ENCODE measurements around the gene CLDN5. TPM values are rescaled to one million over a fixed set of nuclear protein-coding genes. Genes with fewer than 3 reads are reported as not detected.
A peak's percentile ranks its signal among the peaks of the same experiment; 100 is the strongest.
"Not testable (repeated sequence)": the region's sequence is repeated elsewhere in the genome, so short reads cannot be mapped to it uniquely, and the experiment has no call there.

CLDN5 gene
- polyA plus RNA-seq, 3 donors from 2014 or later: 0.46 to 3.6 TPM; not detected in 1

DNA sequence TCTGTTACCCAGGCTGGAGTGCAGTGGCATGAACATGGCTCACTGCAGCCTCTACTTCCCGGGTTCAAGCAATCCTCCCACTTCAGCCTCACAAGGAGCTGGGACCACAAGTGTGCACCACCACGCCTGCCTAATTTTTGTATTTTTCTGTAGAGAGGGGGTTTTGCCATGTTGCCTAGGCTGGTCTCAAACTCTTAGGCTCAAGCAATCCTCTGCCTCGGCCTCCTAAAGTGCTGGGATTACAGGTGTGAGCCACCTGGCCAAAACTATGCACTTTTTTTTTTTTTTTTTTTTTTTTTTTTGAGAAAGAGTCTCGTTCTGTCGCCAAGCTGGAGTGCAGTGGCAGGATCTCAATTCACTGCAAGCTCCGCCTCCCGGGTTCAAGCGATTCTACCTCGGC, 12.4 kb upstream of the CLDN5 start:
- H3K9me3 Mint-ChIP-seq: no peaks in the 10 kb centered on the region
- no peak overlapping the region for H3K27ac Mint-ChIP-seq
- H3K27me3 Mint-ChIP-seq (ENCODE audit: low read depth in 3 of 3): peaks cover 2 to 3% (median 3%) of the 10 kb centered on the region in 3 donors
- H3K4me1 Mint-ChIP-seq: no peaks in the 10 kb centered on the region
- no peak overlapping the region for H3K4me3 Mint-ChIP-seq
- DNase-seq: no peak
- peaks cover 0 to 3% (median 0%) of the 10 kb centered on the region in 3 donors for H3K36me3 Mint-ChIP-seq

DNA sequence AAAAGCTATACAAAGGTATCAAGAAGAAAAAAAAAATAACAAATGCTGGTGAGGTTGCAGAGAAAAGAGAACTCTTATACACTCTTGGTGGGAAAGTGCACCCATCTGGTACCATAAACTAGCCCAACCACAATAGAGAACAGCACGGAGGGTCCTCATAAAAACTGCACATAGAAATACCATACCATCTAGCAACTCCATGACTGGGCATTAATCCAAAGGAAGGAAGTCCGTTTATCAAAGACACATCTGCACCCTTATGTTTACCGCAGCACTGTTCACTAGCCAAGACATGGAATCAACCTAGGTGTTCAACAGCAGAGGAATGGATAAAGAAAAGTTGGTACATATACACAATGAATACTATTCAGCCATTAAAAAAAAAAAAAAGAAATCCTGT, 10.8 kb upstream of the CLDN5 start:
- no peaks in the 10 kb centered on the region for H3K4me1 Mint-ChIP-seq
- H3K9me3 Mint-ChIP-seq: no peaks in the 10 kb centered on the region
- peaks cover 0 to 3% (median 0%) of the 10 kb centered on the region in 3 donors for H3K36me3 Mint-ChIP-seq
- H3K4me3 Mint-ChIP-seq: no peak overlapping the region
- no peak overlapping the region for H3K27ac Mint-ChIP-seq
- DNase-seq: no peak
- H3K27me3 Mint-ChIP-seq (ENCODE audit: low read depth in 3 of 3): peaks cover 2 to 3% (median 2%) of the 10 kb centered on the region in 3 donors

DNA sequence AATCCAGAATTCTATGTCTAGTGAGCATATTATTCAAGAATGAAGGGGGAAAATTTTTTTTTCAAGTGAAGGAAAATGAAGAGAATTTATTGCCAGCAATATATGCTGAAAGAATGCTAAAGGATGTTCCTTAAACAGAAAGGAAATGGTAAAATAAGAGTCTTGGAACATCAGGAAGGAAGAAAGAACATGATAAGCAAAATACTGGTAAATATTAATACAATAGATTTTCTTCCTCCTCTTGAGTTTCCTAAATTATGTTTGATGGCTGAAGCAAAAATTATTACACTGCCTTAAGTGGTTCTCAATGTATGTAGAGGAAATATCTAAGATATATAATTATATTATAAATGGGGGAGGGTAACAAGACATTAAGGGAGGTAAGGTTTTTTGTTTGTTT, 9.6 kb upstream of the CLDN5 start:
- no peak overlapping the region for H3K4me3 Mint-ChIP-seq
- no peak overlapping the region for H3K27ac Mint-ChIP-seq
- H3K36me3 Mint-ChIP-seq: peaks cover 0 to 3% (median 0%) of the 10 kb centered on the region in 3 donors
- H3K27me3 Mint-ChIP-seq (ENCODE audit: low read depth in 3 of 3): peaks cover 1 to 2% (median 2%) of the 10 kb centered on the region in 3 donors
- H3K4me1 Mint-ChIP-seq: no peaks in the 10 kb centered on the region
- no peaks in the 10 kb centered on the region for H3K9me3 Mint-ChIP-seq
- no peak for DNase-seq

DNA sequence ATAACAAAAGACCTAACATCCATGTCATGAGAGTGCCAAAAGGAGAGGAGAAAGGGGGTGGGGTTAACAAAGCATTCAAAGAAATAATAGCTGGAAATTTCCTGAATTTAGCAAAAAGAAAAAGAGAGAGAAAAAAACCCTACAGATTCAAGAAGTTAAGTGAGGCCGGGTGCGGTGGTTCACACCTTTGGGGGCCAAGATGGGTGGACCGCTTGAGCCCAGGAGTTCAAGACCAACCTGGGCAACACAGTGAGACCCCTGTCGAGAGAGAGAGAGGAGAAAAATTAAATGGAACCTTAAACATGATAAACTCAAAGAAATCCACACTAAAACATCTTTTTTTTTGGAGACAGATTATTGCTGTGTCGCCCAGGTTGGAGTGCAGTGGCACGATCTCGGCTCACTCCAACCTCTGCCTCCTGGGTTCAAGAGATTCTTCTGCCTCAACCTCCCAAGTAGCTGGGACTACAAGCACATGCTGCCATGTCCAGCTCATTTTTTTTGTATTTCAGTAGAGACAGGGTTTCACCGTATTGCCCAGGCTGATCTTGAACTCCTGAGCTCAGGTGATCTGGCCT, 8.9 kb upstream of the CLDN5 start:
- H3K27me3 Mint-ChIP-seq (ENCODE audit: low read depth in 3 of 3): peaks cover under 1 to 2% (median 1%) of the 10 kb centered on the region in 3 donors
- DNase-seq: no peak
- H3K9me3 Mint-ChIP-seq: no peaks in the 10 kb centered on the region
- peak overlapping the region in 1 of 6 donors; percentile 6 for H3K27ac Mint-ChIP-seq
- H3K36me3 Mint-ChIP-seq: no peaks in the 10 kb centered on the region
- no peaks in the 10 kb centered on the region for H3K4me1 Mint-ChIP-seq
- H3K4me3 Mint-ChIP-seq: no peak overlapping the region

DNA sequence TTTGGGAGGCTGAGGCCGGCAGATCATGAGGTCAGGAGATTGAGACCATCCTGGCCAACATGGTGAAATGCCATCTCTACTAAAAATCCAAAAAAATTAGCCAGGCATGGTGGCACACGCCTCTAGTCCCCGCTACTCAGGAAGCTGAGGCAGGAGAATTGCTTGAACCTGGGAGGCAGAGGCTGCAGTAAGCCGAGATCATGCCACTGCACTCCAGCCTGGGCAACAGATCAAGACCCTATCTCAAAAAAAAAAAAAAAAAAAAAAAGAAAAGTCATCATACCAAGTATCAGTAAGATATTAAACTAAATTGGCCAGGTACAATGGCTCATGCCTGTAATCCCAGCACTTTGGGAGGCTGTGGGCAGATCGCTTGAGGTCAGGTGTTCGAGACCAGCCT, 7.1 kb upstream of the CLDN5 start:
- not testable (repeated sequence) for H3K36me3 Mint-ChIP-seq; DNase-seq; H3K27ac Mint-ChIP-seq; H3K4me1 Mint-ChIP-seq; H3K9me3 Mint-ChIP-seq; H3K27me3 Mint-ChIP-seq (ENCODE audit: low read depth in 3 of 3); H3K4me3 Mint-ChIP-seq

DNA sequence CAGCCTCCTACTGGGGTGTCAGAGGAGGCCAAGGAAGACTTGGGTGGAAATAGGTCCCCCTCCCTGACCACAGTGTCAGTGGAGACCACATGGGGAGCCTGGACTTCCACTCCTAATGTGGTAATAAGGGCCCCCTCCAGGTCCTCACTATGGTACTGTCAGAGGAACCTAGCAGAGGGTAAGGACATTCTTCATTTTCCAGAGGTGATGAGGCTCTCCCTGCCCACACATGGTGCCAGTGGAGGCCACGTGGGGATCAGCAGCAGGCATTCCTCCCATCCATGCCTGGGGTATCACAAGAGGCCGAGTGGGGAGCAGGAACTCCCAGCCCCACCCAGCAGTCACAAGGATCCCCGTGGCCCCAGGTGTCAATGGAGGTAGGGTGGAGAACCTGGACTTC, 6.5 kb upstream of the CLDN5 start:
- Mint-ChIP-seq H3K27me3 (ENCODE audit: low read depth in 3 of 3) (peaks cover 0 to 4% (median 3%) of the 10 kb centered on the region in 3 donors), H3K9me3 (no peaks in the 10 kb centered on the region), H3K36me3 (no peaks in the 10 kb centered on the region), H3K4me1 (no peaks in the 10 kb centered on the region), H3K4me3 (no peak overlapping the region), H3K27ac (no peak overlapping the region)
- DNase-seq: no peak

DNA sequence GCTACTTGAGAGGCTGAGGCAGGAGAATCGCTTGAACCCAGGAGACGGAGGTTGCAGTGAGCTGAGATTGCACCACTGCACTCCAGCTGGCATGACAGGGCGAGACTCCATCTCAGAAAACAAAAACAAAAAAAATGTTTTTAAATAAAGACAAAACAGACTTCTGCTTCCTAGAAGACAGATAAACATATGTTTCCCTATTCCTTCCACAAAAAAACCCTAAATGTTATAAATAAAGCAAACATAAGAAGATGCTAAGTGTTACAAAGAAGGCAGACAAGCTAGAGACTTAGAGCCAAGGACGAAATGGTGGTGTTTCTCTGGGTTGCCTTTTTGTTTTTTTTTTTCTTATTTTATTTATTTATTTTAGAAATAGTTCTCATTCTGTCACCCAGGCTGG, 5.6 kb upstream of the CLDN5 start:
- Mint-ChIP-seq H3K9me3 (no peaks in the 10 kb centered on the region), H3K4me1 (no peaks in the 10 kb centered on the region)

DNA sequence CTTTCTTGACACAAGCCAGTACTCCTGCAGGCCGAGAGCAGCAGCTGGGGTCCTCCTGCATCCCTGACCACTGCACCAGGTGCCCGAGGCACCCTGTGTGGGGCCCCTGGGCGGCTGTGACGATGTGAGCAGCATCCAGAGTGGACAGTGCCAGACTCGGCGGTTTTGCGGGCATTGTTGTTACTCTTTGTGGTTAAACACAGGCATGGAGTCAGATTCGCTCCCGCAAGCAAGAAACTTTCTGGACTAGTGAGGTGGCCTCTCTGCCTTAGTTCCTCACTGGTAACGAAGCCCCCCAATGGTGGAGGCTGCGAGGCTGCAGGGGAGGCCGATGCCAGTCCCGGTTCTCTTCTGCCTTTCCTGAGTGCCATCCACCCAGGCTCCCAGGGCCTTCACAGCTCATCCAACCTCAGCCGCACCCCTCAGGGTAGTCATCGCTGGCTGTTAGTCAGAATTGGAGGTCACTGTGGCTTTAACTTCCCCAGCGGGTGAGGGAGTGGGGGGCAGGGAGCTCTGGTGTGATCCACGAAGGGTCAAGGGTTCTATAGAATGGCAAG, 3.7 kb upstream of the CLDN5 start:
- Mint-ChIP-seq H3K4me1 (no peaks in the 10 kb centered on the region), H3K9me3 (no peaks in the 10 kb centered on the region), H3K36me3 (no peaks in the 10 kb centered on the region), H3K27ac (no peak overlapping the region), H3K4me3 (no peak overlapping the region), H3K27me3 (ENCODE audit: low read depth in 3 of 3) (peaks cover 1 to 4% (median 3%) of the 10 kb centered on the region in 3 donors)
- no peak for DNase-seq

More for the DNA sequence above, 5.6 kb upstream of the CLDN5 start:
- no peak overlapping the region for H3K27ac Mint-ChIP-seq
- no peaks in the 10 kb centered on the region for H3K36me3 Mint-ChIP-seq
- no peak overlapping the region for H3K4me3 Mint-ChIP-seq
- H3K27me3 Mint-ChIP-seq (ENCODE audit: low read depth in 3 of 3): peaks cover 0 to 4% (median 3%) of the 10 kb centered on the region in 3 donors
- DNase-seq: no peak

DNA sequence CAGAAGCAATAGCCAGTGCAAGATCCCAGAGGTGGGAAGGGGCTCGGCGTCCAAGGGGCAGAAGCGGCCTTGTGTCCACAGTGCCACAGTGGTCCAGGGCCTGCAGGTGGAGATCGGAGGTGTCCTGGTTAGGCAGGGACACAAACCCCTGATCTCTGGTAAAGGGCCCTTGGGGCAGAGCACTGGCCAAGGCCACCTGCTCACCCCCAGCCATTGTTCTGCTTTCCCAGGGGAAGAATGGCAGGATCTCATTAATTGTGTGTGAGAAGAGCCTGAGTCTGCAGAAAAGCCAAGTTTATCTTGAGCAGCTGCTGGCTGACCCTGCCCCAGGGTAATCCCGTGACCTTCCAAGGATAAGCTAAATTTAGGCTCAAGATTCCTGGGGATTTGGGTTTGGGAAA, 3.1 kb upstream of the CLDN5 start:
- DNase-seq: no peak
- no peaks in the 10 kb centered on the region for H3K4me1 Mint-ChIP-seq
- no peaks in the 10 kb centered on the region for H3K36me3 Mint-ChIP-seq
- H3K27ac Mint-ChIP-seq: no peak overlapping the region
- H3K27me3 Mint-ChIP-seq (ENCODE audit: low read depth in 3 of 3): peaks cover 1 to 4% (median 3%) of the 10 kb centered on the region in 3 donors
- no peaks in the 10 kb centered on the region for H3K9me3 Mint-ChIP-seq
- H3K4me3 Mint-ChIP-seq: no peak overlapping the region

DNA sequence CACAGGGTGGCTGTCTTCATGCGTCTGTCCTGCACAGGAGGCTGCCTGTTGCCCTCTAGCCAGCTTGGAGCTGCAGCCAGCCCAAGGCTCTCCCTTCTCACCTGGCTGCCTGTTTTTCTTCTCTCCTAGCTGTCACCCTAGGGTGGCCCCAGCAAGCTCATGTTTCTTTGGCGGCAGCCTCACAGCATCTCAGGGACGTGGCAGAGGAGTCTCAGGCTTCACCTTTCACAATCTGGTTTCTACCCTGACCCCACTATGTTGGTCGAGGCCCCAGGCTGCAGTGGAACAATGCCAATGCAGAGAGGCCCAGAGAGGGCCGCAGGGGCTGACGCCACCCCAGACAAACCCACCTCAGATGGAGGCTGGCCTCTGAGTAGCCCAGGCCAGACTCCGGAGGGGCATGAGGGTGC, 2.5 kb upstream of the CLDN5 start:
- Mint-ChIP-seq H3K27me3 (ENCODE audit: low read depth in 3 of 3) (peaks cover 1 to 4% (median 3%) of the 10 kb centered on the region in 3 donors), H3K4me3 (no peak overlapping the region), H3K4me1 (no peaks in the 10 kb centered on the region), H3K27ac (no peak overlapping the region), H3K36me3 (no peaks in the 10 kb centered on the region), H3K9me3 (no peaks in the 10 kb centered on the region)
- no peak for DNase-seq

DNA sequence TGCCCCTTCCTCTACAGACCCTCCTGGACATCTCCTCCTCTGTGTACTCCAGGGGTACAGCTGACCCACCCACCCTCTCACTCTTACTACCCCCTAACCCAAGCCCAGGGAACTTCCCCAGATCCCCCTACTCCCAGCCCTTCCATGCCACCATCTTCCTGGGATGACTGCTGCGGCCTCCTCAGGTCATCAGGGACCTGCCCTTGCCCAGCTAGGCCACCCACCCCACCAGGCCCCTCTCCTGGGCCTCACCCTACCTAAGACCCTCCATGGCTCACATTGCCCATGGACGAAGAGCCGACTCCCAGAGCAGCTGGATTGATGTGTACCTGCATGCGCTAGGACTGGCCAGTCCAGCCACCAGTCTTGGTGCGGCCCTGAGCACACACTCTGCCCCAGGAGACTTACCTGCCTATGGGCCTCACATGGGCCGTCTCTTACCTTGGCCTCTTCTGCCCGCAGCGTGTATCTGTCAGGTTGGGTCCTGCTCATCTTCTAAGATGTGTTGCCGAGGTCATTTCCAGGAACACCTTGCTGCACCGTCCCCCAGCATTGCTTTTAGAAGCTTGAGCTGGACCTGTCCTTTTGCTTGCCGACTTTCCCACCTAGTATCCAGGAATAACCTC, 2.0 kb upstream of the CLDN5 start:
- no peak for DNase-seq
- Mint-ChIP-seq H3K36me3 (no peaks in the 10 kb centered on the region), H3K4me3 (no peak overlapping the region), H3K4me1 (no peaks in the 10 kb centered on the region), H3K27ac (no peak overlapping the region), H3K9me3 (no peaks in the 10 kb centered on the region), H3K27me3 (ENCODE audit: low read depth in 3 of 3) (peaks cover 1 to 4% (median 3%) of the 10 kb centered on the region in 3 donors)

DNA sequence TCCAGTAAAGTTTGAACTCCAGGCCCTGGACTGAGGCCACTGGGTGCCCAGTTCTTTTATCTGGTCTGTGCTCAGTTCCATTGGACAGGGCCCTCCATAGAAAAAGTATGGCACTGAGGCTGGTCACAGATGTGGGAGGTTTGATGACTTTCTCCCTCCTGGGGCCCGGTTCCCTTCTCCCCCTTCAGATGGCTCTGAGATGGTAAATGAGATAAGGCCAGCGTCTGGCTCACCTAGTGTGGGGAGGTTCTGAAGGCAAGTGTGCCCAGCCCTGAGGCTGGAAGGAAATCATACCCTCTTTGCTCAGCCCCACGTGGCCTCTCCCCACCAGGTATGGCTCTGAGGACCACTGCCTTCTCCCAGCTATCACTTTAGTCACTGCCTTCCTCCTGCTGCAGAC, 1.5 kb upstream of the CLDN5 start:
- H3K4me1 Mint-ChIP-seq: no peaks in the 10 kb centered on the region
- H3K27me3 Mint-ChIP-seq (ENCODE audit: low read depth in 3 of 3): peaks cover 1 to 4% (median 3%) of the 10 kb centered on the region in 3 donors
- DNase-seq: no peak
- H3K36me3 Mint-ChIP-seq: no peaks in the 10 kb centered on the region
- no peak overlapping the region for H3K4me3 Mint-ChIP-seq
- no peak overlapping the region for H3K27ac Mint-ChIP-seq
- no peaks in the 10 kb centered on the region for H3K9me3 Mint-ChIP-seq

DNA sequence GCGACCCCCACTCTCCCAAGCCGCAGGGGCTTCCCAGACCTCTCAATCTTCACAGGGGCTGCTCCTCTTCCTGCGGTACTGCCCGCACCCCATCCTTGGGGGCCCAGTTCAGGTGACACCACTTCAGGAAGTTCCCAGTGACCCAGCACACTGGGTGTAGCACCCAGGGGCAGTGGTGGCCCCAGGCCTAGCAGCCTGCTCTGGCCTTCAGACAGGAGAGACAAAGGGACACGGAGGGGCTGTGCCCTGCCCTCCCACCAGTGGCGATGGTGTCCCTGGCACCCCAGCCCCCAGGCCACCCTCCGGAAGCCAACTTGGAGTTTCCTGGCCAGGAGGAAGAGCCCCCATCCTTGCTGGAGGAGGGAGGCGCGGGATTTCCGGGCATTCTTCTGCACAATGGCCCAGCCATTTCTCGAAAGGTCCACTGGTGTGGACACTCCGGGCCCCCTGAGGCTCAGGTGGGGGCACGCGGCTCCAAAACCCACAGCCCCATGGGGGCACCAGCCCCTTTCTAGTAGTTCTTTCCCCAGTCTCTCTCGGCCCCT, 978 bp upstream of the CLDN5 start:
- H3K4me3 Mint-ChIP-seq: no peak overlapping the region
- H3K9me3 Mint-ChIP-seq: no peaks in the 10 kb centered on the region
- DNase-seq: no peak
- H3K36me3 Mint-ChIP-seq: no peaks in the 10 kb centered on the region
- H3K27me3 Mint-ChIP-seq (ENCODE audit: low read depth in 3 of 3): peaks cover 1 to 4% (median 3%) of the 10 kb centered on the region in 3 donors
- H3K4me1 Mint-ChIP-seq: no peaks in the 10 kb centered on the region
- H3K27ac Mint-ChIP-seq: no peak overlapping the region

DNA sequence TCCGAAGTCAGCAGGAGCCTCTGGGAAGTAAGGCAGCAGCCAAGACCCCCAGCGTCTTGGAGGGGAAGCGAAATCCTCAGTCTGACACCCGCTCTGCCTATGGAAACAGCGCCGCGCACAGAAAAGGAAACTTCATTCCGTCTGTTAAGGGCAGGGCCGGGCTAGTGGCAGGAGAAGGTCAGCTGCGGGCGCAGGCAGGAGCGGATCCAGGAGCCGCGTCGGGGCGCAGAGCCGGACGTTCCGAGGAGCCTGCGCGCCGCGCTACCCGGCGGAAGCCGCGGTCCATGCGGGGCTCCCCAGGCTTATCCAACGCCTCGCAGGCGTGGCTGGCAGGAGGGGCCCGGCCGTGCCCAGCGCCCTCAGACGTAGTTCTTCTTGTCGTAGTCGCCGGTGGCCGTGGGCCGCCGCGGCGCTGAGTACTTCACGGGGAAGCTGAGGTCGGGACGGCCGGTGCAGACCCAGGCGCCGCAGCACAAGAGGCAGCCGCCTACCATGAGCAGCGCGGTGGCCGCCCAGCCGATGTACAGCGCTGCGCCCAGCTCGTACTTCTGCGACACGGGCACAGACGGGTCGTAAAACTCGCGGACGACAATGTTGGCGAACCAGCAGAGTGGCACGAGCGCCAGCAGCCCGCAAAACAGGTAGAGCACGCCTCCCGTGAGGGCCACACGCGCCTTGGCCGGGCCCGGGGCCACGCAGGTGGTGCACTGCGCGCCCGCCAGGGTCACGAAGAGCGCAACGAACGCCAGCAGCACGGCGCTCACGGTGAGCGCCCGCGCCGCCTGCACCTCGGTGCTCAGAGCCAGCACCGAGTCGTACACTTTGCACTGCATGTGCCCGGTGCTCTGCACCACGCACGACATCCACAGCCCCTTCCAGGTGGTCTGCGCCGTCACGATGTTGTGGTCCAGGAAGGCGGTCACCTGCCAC, 705 bp downstream of the CLDN5 start:
- Mint-ChIP-seq H3K27ac (no peak overlapping the region), H3K36me3 (no peaks in the 10 kb centered on the region), H3K4me3 (no peak overlapping the region), H3K27me3 (ENCODE audit: low read depth in 3 of 3) (peaks cover 1 to 4% (median 3%) of the 10 kb centered on the region in 3 donors), H3K4me1 (no peaks in the 10 kb centered on the region), H3K9me3 (no peaks in the 10 kb centered on the region)
- no peak for DNase-seq

All from immature natural killer cell (primary cell).